HTR-8/SVneo (cell line): ENCODE data around the gene PLEKHA5.

ENCODE experiments used
- DNase-seq: peaks from one replicate; pipeline ENCODE4 v3.0.0; 2011; ENCODE audit warnings: low spot score, mixed read lengths; ENCODE audit not compliant: insufficient read length
- FAIRE-seq: peaks from 2 replicates; lab custom pipeline; 2011; peaks lifted over from hg19 to GRCh38; lab: Jason Lieb, UNC

Gene PLEKHA5

DNA sequence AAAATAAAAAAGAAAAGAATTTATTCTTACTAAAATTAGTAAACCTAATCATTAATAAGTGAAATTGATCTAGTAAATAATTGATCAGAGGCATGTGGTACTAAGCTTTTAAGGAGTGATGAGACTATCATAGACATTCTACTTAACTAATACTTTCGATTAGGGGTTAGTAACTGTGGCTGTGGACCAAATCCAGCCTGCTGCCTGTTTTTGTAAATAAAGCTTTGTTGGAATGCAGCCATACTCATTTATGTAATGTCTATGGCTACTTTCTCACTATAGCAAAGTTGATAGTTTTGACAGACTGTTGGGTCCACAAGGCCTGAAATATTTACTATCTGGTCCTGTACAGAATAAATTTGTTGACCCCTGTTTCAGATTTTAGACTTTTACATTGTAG lies 63.2 kb downstream of the PLEKHA5 start:
- FAIRE-seq: no peak
- DNase-seq: no peak

DNA sequence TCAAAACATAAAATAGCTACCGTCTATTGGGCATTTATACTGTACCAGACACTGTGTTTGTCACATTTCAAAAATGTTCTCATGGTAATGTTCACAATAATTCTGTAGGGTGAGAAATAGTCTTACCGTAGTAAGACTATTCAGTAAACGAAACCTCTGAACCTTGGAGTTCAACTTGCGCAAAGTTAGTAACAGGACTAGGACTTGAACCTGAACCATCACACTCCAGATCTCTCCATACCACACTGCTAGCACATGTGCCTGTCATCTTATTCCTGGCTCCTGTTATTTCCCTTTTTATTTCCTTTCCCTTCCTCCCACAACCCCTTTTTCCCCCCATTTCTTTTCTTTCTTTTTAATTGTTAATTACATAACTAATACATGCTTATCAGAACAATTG lies 65.4 kb downstream of the PLEKHA5 start:
- FAIRE-seq (no peak), DNase-seq (no peak)

DNA sequence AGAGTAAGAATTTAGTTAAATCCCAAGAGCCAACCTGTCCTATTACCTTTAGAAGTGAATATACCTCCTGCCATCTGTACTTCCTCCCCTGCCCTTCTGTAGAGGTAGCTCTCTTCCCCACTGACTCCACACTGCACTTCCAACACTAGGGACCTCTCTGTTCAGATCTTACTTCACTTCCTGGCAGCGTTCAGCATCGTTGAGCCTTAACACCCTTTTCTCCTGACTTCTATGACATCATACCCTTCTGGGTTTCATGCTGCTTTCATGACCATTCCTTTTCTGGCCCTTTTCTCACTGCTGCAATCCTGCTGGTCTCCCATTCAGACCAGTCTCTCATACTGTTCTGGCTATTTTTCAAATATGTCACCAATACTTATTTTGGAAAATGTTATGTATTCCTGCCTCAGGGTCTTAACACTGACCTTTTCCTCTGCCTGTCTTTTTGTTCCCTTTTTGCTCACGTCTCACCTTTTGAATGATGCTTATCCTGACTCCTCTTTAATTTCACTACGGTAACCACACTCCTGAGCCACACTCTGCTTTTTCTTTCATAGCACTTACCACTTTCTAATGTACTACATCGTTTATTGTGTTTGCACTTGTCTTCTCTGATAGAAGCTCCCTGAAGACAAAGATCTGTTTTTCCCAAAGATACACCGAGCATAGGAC lies 67.6 kb downstream of the PLEKHA5 start:
- no peak for DNase-seq

GRCh38 chr12:19198272-19198671 lies 68.7 kb downstream of the PLEKHA5 start:
- DNase-seq (peak; percentile 32), FAIRE-seq (no peak)

More for the DNA sequence above, 67.6 kb downstream of the PLEKHA5 start:
- FAIRE-seq: no peak

DNA sequence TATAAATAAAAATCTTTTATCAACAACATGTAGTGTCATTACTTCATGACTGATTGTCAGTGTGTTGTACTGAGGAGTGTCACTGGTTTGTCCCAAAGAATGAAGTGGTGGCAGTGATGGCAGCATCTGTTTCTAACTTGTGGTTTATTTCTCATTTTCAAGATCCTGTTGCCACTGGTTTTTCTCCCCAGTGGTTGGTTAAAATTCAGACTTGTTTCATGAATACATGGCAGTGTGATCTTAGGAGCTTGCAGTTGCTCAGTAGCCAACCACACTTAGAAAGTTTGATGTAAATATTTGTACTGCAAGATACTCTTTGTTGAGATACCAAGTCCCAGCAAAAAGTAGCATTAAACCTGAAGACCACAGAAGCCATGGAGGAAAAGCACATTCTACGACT lies 69.8 kb downstream of the PLEKHA5 start:
- FAIRE-seq (no peak), DNase-seq (no peak)

GRCh38 chr12:19200261-19200660 lies 70.7 kb downstream of the PLEKHA5 start:
- FAIRE-seq: no peak
- DNase-seq: no peak

- no peak for FAIRE-seq
- no peak for DNase-seq
Observed at GRCh38 chr12:19201661-19202060, 72.1 kb downstream of the PLEKHA5 start.

DNA sequence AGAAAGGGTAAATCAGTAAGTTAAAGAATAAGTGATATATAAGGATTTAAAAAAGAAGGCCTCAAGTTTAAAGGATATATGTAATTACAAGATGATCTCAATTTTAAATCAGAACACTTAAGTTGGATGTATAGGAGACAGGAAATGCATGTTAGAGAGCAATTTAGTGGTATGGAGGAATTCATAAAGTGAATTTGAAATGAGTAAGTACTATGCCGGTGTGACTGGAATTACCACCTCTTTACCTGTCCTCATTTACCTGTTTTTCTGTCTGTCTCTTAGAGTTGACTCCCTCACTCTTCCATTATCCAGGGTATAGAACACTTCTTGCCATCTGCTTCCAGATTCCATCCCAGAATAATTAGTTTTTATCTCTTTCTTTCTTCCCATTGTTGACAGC lies 73.5 kb downstream of the PLEKHA5 start:
- FAIRE-seq (no peak), DNase-seq (no peak)

DNA sequence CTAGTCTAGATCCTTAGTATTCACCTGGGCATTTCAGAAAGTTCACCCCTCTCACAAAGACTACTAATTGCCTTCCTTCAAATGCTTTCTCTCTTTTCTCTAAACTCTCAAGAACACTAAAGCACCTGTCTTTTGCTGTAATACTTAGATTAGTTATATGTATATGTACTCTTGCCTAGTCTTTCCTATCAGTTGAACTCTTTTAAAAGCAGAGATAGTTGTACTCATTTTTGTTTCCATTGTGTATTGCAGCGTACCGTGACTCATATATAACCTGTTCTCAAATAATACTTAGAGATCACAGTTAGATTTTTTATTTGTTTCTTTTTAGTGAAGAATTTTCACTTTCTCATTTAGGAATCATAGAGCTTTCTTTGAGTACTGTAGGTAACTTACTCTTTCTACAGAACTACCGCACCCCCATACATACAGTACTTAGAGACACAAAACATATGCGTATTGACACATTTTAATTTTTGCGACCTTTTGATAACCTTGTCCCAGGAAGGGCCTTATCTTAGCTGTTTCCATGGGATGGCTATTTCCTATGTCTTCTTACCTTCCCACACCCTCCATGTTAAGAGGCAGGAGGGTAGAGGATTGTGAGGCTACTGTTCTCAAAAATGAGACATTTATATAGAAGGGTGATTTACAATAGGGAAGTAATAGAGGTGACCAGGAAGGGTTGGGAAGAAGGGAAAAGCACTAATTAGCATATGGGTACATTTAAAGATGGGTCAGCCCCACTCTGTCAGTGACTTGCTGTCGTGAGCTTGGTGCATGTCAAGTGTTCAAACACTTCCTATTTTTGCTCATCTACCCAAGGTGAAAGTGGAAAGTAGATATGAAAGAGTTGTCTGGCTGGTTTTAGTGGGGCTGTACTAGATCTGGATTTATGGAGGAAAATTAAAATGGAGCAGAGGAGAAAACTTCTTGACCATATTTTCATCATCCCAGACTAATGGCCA lies 74.3 kb downstream of the PLEKHA5 start:
- DNase-seq (no peak), FAIRE-seq (no peak)

DNA sequence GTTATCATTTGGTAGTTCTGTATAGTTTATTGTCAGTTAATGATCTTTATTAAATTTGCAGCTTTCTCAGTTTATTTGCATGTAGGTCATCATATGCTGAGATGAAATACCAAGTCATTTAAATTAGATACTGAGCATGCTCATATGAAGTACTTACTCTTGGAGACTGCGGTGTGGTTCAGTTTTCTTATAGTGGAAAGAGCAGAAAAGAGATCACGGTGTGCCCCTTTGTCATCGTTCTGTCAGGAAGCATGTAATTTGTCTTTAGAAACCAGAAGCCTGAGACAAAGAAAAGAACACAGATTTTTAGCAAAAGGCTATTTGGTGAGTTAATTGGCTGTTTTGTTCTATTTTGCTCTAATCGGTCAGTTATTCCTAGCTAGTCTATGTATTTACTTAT lies 75.6 kb downstream of the PLEKHA5 start:
- FAIRE-seq (no peak), DNase-seq (no peak)

- no peak for DNase-seq
- FAIRE-seq: no peak
Observed at GRCh38 chr12:19206493-19207077, 77.1 kb downstream of the PLEKHA5 start.

DNA sequence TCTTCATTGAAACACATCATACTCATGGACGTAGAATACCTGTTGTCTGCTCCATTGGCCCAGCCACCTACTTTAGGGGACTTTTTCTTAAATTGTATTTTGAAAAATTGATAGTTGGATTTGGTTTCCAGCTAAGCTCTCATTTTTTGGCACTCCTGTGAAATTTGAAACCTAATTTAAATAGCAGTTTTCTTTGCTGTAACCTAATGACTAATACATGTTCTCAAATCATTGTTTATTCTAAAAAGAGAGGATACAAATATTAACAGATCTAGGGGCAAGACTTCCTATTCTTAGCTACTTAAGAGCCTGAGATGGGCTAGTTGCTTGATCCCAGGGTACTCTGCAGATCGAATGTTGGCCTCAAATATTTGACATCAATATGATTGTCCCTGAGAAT lies 78.9 kb downstream of the PLEKHA5 start:
- FAIRE-seq (no peak), DNase-seq (no peak)

GRCh38 chr12:19209661-19210060 lies 80.1 kb downstream of the PLEKHA5 start:
- DNase-seq: no peak
- no peak for FAIRE-seq

GRCh38 chr12:19211802-19212201 lies 82.3 kb downstream of the PLEKHA5 start:
- no peak for DNase-seq
- FAIRE-seq: no peak

DNA sequence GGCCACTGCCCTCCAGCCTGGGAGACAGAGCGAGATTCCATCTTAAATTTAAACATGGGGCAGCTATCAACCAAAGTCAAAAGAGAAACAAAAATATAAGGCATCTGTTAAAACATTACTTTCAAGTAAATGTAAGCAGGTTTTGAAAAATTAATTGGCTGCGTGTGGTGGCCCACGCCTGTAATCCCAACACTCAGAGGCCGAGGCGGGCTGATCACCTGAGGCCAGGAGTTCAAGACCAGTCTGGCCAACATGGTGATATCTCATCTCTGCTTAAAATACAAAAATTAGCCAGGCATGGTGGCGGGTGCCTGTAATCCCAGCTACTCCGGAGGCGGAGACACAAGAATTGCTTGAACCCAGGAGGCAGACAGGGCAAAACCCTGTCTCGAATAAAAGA lies 82.7 kb downstream of the PLEKHA5 start:
- DNase-seq (no peak), FAIRE-seq (peak; percentile 9)

DNA sequence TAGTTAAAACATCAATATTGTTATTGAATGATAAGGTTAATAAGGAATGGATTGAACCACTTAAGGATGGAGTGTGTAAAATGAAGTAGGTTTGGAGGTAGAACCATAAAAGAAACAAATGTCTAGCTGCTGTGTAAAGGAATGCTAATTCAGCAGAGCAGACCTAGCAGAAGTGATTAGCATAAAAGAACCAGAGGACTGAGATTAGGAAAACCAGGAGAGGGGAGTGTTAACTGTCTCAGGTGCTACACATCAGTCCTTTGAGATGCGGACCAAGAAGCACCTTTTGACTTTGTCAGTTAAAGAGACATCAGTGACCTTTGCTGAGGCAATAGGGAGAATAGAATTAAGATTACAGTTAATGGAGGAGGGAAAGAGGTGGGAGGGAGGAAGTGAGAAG lies 84.5 kb downstream of the PLEKHA5 start:
- FAIRE-seq: no peak

GRCh38 chr12:19215115-19215514 lies 85.6 kb downstream of the PLEKHA5 start:
- no peak for FAIRE-seq
- no peak for DNase-seq

More for the DNA sequence above, 84.5 kb downstream of the PLEKHA5 start:
- DNase-seq: no peak

DNA sequence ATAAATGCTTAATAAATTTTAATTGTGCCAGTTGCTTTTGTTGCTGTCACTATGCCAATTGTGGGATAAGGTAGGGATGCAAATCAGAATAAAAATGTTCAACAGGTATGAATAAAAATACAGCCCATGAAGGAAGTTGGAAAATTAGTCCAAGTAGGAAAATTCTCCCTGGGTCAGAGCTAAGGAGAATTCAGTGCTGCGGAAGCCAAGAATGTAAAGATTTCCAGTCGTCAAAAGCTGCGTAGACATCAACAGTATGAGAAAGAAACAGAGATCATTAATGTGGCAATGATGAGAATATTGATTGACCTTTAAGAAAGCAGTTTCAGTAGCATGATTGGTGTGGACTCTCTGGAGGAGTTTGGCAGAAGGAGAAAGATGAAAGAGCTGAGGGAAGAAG lies 87.9 kb downstream of the PLEKHA5 start:
- FAIRE-seq: no peak
- no peak for DNase-seq

DNA sequence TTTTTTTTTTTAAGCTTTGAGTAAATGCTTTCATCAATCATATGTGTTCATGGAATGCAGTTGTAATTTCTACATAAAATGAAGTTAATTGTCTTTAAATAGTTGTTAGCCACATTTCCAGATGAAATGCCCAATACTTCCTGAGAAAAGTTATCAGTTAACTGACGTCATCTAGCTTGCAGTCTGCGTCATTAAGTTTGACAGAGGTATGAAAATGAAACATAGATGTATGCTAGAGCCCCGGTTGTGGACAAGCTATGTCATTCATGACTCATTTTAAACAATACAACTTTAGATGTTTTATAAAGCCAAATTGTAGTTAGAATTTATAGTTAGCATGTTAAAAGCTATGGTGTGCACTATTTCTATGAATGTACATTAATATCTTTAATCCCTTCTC lies 90.7 kb downstream of the PLEKHA5 start:
- DNase-seq: peak; percentile 15
- FAIRE-seq: no peak

GRCh38 chr12:19220852-19221466 lies 91.4 kb downstream of the PLEKHA5 start:
- no peak for DNase-seq
- no peak for FAIRE-seq

GRCh38 chr12:19222558-19222957 lies 93.0 kb downstream of the PLEKHA5 start:
- FAIRE-seq (no peak), DNase-seq (no peak)
